ENCODE data around the gene PLB1. TPM values are rescaled to one million over a fixed set of nuclear protein-coding genes. Genes with fewer than 3 reads are reported as not detected.

Gene PLB1
- total RNA-seq, 1 experiment from 2014 or later = 0.44 TPM

DNA sequence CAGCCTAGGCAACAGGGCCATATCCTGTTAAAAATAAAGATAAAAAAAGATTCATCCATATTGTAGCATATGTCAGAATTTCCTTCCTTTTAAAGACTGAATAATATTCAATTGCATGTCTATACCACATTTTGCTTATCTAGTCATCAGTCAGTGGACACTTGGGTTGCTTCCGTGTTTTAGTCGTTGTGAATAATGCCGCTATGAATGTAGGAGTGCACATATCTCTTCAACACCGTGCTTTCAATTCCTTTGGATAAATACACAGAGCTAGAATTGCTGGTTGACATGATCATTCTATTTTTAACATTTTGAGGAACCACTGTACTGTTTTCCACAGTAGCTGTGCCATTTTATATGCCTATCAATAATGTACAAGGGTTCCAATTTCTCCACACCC is 14.0 kb upstream of the PLB1 start (continued):
- TF ChIP-seq, protein P1, sequence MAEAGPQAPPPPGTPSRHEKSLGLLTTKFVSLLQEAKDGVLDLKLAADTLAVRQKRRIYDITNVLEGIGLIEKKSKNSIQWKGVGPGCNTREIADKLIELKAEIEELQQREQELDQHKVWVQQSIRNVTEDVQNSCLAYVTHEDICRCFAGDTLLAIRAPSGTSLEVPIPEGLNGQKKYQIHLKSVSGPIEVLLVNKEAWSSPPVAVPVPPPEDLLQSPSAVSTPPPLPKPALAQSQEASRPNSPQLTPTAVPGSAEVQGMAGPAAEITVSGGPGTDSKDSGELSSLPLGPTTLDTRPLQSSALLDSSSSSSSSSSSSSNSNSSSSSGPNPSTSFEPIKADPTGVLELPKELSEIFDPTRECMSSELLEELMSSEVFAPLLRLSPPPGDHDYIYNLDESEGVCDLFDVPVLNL (CRISPR knock-in tag; IDR thresholded peaks at IDR 0.05; ENCODE audit: borderline replicate concordance, low read depth) = no peak
- no peak for TF ChIP-seq JAZF1 (CRISPR knock-in tag; IDR thresholded peaks at IDR 0.05)

- Mint-ChIP-seq H3K4me1 (peaks cover 2% of the 10 kb centered on the region; the same call in 1 of the 2 replicates), H3K27me3 (ENCODE audit: low read depth) (no peaks in the 10 kb centered on the region; the same call in 1 of the 2 replicates), H3K36me3 (no peaks in the 10 kb centered on the region), H3K27ac (no peak overlapping the region), H3K9me3 (peaks cover 15% of the 10 kb centered on the region), H3K4me3 (no peak overlapping the region)
- no peak for ATAC-seq
- DNase-seq (ENCODE audit: low spot score) = no peak
- TF ChIP-seq, protein P2, sequence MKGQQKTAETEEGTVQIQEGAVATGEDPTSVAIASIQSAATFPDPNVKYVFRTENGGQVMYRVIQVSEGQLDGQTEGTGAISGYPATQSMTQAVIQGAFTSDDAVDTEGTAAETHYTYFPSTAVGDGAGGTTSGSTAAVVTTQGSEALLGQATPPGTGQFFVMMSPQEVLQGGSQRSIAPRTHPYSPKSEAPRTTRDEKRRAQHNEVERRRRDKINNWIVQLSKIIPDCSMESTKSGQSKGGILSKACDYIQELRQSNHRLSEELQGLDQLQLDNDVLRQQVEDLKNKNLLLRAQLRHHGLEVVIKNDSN (CRISPR knock-in tag; IDR thresholded peaks at IDR 0.05) = no peak
- TF ChIP-seq, protein P3, sequence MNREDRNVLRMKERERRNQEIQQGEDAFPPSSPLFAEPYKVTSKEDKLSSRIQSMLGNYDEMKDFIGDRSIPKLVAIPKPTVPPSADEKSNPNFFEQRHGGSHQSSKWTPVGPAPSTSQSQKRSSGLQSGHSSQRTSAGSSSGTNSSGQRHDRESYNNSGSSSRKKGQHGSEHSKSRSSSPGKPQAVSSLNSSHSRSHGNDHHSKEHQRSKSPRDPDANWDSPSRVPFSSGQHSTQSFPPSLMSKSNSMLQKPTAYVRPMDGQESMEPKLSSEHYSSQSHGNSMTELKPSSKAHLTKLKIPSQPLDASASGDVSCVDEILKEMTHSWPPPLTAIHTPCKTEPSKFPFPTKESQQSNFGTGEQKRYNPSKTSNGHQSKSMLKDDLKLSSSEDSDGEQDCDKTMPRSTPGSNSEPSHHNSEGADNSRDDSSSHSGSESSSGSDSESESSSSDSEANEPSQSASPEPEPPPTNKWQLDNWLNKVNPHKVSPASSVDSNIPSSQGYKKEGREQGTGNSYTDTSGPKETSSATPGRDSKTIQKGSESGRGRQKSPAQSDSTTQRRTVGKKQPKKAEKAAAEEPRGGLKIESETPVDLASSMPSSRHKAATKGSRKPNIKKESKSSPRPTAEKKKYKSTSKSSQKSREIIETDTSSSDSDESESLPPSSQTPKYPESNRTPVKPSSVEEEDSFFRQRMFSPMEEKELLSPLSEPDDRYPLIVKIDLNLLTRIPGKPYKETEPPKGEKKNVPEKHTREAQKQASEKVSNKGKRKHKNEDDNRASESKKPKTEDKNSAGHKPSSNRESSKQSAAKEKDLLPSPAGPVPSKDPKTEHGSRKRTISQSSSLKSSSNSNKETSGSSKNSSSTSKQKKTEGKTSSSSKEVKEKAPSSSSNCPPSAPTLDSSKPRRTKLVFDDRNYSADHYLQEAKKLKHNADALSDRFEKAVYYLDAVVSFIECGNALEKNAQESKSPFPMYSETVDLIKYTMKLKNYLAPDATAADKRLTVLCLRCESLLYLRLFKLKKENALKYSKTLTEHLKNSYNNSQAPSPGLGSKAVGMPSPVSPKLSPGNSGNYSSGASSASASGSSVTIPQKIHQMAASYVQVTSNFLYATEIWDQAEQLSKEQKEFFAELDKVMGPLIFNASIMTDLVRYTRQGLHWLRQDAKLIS (CRISPR knock-in tag; IDR thresholded peaks at IDR 0.05; ENCODE audit: borderline replicate concordance) = no peak
- TF ChIP-seq, protein P1 (CRISPR knock-in tag; IDR thresholded peaks at IDR 0.05; ENCODE audit: borderline replicate concordance, low read depth) = no peak
- TF ChIP-seq IRF2 (CRISPR knock-in tag; IDR thresholded peaks at IDR 0.05; ENCODE audit: borderline replicate concordance, low read depth) = no peak
- no peak for TF ChIP-seq SMAD3 (CRISPR knock-in tag; IDR thresholded peaks at IDR 0.05; ENCODE audit: borderline replicate concordance)
- no peak for TF ChIP-seq TEAD4 (CRISPR knock-in tag; IDR thresholded peaks at IDR 0.05)
- TF ChIP-seq ZNF317 (CRISPR knock-in tag; IDR thresholded peaks at IDR 0.05; ENCODE audit: borderline replicate concordance, low read depth) = no peak
- TF ChIP-seq CTCF (IDR thresholded peaks at IDR 0.05) = no peak
- TF ChIP-seq ESRRA (CRISPR knock-in tag; IDR thresholded peaks at IDR 0.05; ENCODE audit: borderline replicate concordance) = no peak
- CTCF ChIA-PET = interaction anchor here (1.0 kb wide), 1 partner anchor 82 kb away, joined by 4 read pairs; no protein-coding TSS in a partner anchor
- POLR2A ChIA-PET = no interaction called here
Measured at GRCh38 chr2:28484835-28485234, 11.0 kb upstream of the PLB1 start.

DNA sequence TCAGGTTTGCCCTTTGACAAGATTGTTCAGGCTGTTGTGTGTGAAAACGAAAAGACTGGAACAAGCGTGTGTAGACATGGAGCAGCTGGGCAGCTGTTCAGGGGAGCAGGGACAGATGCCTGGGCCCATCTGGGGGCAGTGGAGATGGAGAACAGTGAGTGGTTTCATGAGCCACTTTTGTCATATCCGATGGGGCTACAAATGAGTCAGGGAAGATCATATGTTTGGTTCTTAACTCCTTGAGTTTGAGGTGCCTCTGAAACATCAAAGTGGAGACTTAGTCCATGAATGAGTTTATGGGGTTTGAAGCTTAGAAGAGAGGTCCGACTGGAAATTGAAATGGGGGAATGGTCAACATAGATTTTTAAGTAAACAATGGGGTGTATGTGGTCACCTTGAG is 9.3 kb upstream of the PLB1 start:
- no peak overlapping the region for H3K4me3 Mint-ChIP-seq
- DNase-seq (ENCODE audit: low spot score) (no peak), ATAC-seq (no peak)
- CTCF ChIA-PET = no interaction called here
- H3K27ac Mint-ChIP-seq = no peak overlapping the region
- POLR2A ChIA-PET = no interaction called here
- no peaks in the 10 kb centered on the region for H3K36me3 Mint-ChIP-seq
- peaks cover 15% of the 10 kb centered on the region for H3K9me3 Mint-ChIP-seq
- H3K4me1 Mint-ChIP-seq = peaks cover 2% of the 10 kb centered on the region; the same call in 1 of the 2 replicates
- H3K27me3 Mint-ChIP-seq (ENCODE audit: low read depth) = peaks cover 3% of the 10 kb centered on the region
- TF ChIP-seq ZNF671 (CRISPR knock-in tag; IDR thresholded peaks at IDR 0.05) (no peak), TCF7 (CRISPR knock-in tag; IDR thresholded peaks at IDR 0.05; ENCODE audit: low read depth) (no peak), GABPB1 (CRISPR knock-in tag; IDR thresholded peaks at IDR 0.05) (no peak), NR3C1 (CRISPR knock-in tag; conservative IDR thresholded peaks at IDR 0.05; ENCODE audit: low read depth) (no peak), HMGXB4 (CRISPR knock-in tag; IDR thresholded peaks at IDR 0.05) (no peak)
- TF ChIP-seq, protein P4, sequence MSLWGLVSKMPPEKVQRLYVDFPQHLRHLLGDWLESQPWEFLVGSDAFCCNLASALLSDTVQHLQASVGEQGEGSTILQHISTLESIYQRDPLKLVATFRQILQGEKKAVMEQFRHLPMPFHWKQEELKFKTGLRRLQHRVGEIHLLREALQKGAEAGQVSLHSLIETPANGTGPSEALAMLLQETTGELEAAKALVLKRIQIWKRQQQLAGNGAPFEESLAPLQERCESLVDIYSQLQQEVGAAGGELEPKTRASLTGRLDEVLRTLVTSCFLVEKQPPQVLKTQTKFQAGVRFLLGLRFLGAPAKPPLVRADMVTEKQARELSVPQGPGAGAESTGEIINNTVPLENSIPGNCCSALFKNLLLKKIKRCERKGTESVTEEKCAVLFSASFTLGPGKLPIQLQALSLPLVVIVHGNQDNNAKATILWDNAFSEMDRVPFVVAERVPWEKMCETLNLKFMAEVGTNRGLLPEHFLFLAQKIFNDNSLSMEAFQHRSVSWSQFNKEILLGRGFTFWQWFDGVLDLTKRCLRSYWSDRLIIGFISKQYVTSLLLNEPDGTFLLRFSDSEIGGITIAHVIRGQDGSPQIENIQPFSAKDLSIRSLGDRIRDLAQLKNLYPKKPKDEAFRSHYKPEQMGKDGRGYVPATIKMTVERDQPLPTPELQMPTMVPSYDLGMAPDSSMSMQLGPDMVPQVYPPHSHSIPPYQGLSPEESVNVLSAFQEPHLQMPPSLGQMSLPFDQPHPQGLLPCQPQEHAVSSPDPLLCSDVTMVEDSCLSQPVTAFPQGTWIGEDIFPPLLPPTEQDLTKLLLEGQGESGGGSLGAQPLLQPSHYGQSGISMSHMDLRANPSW (CRISPR knock-in tag; conservative IDR thresholded peaks at IDR 0.05; ENCODE audit: low read depth) = no peak
- TF ChIP-seq, protein P5, sequence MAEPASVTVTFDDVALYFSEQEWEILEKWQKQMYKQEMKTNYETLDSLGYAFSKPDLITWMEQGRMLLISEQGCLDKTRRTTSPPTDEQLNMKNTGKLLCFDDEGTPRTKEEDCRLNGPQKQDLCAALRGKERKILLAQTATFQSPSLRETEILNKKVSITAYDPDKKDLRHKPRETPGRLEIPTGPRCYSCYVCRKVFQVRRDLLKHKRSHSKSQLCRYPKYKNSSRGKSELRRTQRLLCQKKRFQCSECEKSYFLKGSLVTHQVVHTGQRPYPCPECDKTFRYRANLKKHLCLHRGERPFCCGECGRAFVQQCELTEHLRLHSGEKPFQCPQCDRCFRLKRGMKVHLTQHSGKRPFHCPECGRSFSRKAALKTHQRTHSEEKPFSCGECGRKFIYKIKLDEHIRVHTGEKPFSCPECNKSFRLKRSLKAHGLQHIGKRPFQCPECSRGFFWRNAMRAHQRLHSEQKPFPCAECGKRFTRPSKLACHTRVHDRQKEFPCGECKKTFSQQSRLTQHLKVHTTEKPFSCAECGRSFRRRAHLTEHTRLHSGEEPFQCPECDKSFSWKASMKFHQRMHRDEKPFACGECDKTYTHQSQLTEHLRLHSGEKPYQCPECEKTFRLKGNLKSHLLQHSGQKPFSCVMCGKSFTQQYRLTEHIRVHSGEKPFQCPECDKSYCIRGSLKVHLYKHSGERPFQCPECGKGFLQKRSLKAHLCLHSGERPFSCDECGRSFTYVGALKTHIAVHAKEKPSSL (CRISPR knock-in tag; conservative IDR thresholded peaks at IDR 0.05) = no peak
